ENCODE data around the gene C14orf132.

Gene C14orf132

DNA sequence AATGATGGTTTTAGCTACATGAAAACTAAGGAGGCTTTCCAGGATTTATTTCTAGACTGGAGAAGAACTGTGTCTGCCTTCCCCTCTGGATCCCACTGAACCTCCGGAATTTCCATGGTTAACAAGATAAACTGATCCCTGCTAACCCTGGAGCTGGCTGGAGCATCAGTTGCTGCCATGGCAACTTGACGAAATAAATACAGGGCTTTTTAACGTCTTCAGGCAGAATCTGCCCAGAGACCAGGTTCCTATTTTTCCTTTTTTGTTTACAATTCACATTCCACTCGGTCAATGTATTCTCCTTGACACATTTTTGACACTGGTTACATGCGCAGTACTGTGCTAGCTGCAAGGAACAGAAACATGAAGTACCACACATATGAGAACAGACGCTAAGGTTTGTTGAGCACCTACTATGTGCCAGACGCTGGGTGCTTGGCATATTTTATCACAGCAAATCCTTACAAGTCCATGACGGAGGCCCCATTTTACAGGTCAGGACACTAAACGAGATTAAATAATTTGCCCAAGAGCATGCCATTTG is 1.7 kb downstream of the C14orf132 start:
- DNase-seq: no peak

GRCh38 chr14:96042248-96042930 is 3.2 kb downstream of the C14orf132 start:
- DNase-seq: no peak

DNA sequence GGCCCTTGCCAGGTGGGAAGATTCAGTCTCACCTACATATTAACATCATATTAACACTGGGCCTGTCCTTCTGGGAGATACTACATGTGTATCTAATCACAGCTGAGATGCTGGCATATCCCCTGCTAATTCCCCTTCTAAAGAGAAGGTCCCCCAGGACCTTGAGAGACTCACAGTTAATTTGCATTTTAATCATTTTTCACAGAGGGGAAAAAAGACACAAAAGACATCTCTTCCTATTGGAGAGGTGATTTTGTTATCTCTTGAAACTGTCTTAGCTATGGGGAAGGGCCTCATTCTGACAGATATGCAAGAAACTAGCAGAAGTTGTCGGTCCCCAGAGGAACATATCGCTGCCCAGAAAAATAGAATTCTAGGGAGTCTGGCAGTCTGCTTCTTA is 7.5 kb downstream of the C14orf132 start:
- peak; percentile 7 for DNase-seq

GRCh38 chr14:96047101-96047500 is 7.9 kb downstream of the C14orf132 start:
- DNase-seq: no peak

GRCh38 chr14:96049932-96050331 is 10.8 kb downstream of the C14orf132 start:
- DNase-seq: no peak

- no peak for DNase-seq
These were observed 11.3 kb downstream of the C14orf132 start for GRCh38 chr14:96050482-96050881.

- no peak for DNase-seq
These were observed 12.1 kb downstream of the C14orf132 start for GRCh38 chr14:96051231-96051630.

DNA sequence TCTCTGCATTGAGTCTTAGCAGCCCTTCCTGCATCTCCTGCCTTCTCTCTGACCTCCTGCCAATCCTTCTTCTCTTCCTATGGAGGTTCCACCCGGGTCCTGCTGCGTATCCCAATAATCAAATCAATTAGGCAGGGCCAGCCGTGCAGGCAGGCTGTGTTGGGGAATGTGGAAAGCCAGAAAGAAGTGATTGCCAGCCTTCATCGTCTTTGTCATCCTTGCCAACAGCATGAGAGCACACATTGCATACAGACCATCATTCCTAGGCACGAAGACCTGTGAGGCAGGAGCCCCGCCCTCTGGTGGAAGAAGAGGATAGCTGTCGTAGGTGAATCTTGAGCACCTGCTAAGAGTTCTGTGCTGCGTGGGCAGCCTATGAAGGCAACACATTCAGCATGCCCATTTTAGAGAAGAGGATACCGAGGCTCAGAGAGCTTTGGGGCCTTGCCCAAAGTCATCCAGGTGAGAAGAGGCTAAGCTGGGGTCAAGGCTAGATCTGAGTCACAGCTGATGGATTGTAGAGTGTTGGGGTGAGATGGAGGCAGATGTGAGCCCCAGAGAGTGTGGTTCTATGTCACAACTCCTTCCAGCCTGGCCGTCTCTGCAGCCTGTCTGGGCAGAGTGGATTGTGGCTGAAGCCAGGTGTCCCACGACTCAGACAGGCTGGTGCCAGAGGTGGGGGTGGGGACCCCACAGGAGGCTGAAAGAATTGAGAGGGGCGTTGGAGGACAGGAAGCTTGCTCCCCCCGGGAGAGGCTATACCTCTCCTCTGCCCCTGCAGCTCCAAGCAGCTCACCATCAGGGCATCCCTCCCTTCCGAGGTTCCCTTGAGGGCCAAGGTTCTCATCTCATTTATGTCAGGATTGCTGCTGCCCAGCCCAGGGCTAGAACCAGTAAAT is 12.7 kb downstream of the C14orf132 start:
- no peak for DNase-seq

- no peak for DNase-seq
These were observed 13.5 kb downstream of the C14orf132 start for GRCh38 chr14:96052541-96053247.

GRCh38 chr14:96053248-96053599 is 14.1 kb downstream of the C14orf132 start:
- no peak for DNase-seq

- peak; percentile 78 for DNase-seq
These were observed 14.6 kb downstream of the C14orf132 start for GRCh38 chr14:96053600-96054381.

DNA sequence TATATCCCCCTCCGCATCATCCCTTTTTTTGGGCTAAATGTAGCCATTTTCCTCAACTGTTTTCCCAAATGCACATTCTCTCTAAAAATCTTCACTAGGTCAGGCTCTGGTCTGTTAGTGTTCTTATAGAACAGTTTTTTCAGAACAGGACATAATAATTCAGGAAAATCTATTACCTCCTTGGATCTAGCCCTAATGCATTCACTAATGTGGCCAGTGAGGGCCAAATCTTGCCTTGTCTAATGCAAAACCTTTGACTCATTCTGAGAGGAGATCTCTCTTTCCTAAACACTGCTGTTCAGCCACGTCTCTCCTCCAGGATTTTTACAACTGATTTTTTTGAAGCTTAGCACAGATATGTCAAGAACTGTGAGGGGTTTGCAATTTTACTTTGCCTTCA is 15.5 kb downstream of the C14orf132 start:
- DNase-seq: no peak

- DNase-seq: no peak
These were observed 16.0 kb downstream of the C14orf132 start for GRCh38 chr14:96055065-96055752.

DNA sequence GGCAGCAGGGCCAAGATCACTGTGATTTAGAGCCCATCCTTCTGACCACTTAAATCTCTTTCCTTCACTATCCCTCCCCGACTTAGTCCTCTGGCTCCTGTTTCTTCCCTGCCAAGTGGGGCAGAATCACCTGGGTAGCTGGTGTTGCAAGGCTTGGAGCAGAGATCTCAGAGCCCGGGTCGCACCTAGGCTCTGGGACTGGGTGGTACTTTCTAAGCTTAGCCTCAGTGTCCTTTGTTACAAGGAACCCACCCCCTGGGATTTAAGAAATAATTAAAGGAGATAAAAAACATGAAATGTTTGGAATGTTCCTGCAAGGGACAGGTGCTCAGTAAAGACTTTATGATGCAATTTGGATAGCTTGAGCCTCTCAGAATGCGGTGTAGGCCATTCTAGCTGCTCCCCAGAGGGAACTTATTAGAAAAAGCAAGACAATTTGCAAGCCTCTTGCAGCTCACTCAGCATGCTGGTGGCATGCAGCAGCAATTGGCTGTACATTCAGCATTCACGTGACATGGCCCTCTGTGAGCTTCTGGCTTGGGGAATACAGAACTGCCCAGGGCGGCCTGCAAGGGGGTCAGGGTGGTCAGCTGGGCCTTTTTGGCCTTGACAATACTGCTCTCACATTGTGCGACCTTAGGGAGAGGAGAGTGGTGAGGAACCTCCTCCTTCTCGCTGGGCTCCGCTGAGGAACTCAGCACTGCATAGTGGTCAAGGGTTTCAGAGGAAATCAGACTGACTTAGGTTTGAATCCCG is 16.8 kb downstream of the C14orf132 start:
- DNase-seq: no peak

- no peak for DNase-seq
These were observed 17.6 kb downstream of the C14orf132 start for GRCh38 chr14:96056509-96057422.

- DNase-seq: no peak
These were observed 18.6 kb downstream of the C14orf132 start for GRCh38 chr14:96057738-96058137.

GRCh38 chr14:96058576-96059200 is 19.5 kb downstream of the C14orf132 start:
- DNase-seq: no peak

- no peak for DNase-seq
These were observed 20.5 kb downstream of the C14orf132 start for GRCh38 chr14:96059519-96060135.

All from right hindlimb (tissue), 1 donor.